HepG2 (cell line): ENCODE measurements around the gene POLE4. TPM values are rescaled to one million over a fixed set of nuclear protein-coding genes. Genes with fewer than 3 reads are reported as not detected.

Experiments
- CBX5 ChIP-seq: sonication (generic); formaldehyde crosslinking; IDR thresholded peaks from 2 replicates; pipeline ENCODE4 v1.4.0; 2020; ENCODE audit warnings: missing genetic modification reagents, borderline replicate concordance
- MTA1 ChIP-seq: sonication (generic); formaldehyde crosslinking; IDR thresholded peaks from 2 replicates; pipeline ENCODE4 v1.4.0; 2020; ENCODE audit warnings: missing genetic modification reagents, mild to moderate bottlenecking, borderline replicate concordance
- NR1H2 ChIP-seq: sonication (generic); formaldehyde crosslinking; IDR thresholded peaks from 2 replicates; pipeline ENCODE4 v1.8.1; 2022; ENCODE audit warnings: low read depth, missing genetic modification reagents, borderline replicate concordance
- PCBP1 ChIP-seq: fragments of 200-400 bp; formaldehyde crosslinking; IDR thresholded peaks from 2 replicates; pipeline ENCODE4 v1.6.1; 2017; ENCODE audit warnings: mild to moderate bottlenecking, low read depth, low read length, borderline replicate concordance
- SAP130 ChIP-seq: IDR thresholded peaks from 2 replicates; pipeline ENCODE4 v1.6.1; 2016; ENCODE audit warnings: low read depth
- SRF ChIP-seq: IDR thresholded peaks from 2 replicates; pipeline ENCODE4 v1.6.1; 2011; ENCODE audit warnings: mild to moderate bottlenecking, low read depth, low read length, moderate library complexity
- TOPORS ChIP-seq: sonication (generic); formaldehyde crosslinking; IDR thresholded peaks from 2 replicates; pipeline ENCODE4 v1.8.0; 2023; ENCODE audit warnings: mild to moderate bottlenecking, missing genetic modification reagents
- ZFP62 ChIP-seq: sonication (generic); formaldehyde crosslinking; IDR thresholded peaks from 2 replicates; pipeline ENCODE4 v1.4.0; 2020; ENCODE audit warnings: missing genetic modification reagents
- ZNF816 ChIP-seq: sonication (generic); formaldehyde crosslinking; IDR thresholded peaks from 2 replicates; pipeline ENCODE4 v1.8.0; 2022; ENCODE audit warnings: missing genetic modification reagents, mild to moderate bottlenecking, borderline replicate concordance
- polyA plus RNA-seq, 8 experiments: library from polyadenylated mRNA; depleted of rRNA in 3 of 8; stranded (reverse) in 7 of 8; unstranded in 1 of 8; fragments of >200 nt; fragmentation: Illumina TruSeq in 4 of 8; extraction: Trizol in 4 of 8; gene quantifications; 2 replicates each; pipeline versions ENCODE4 v1.2.1 to v1.2.3, GENCODE V29; 2011 to 2016; ENCODE audit warnings: low read depth in 4 of 8, missing spikeins in 1 of 8, mixed read lengths in 1 of 8; ENCODE audit not compliant: insufficient read depth in 1 of 8
- total RNA-seq, 5 experiments: library from RNA; depleted of rRNA; stranded (reverse); fragments of >200 nt; fragmentation: Illumina TruSeq; extraction: Trizol; gene quantifications; 2 replicates each; pipeline ENCODE4 v1.2.3, GENCODE V29; 2016; ENCODE audit warnings: low read depth in 1 of 5
- TF ChIP-seq, protein P1 (sequence below): sonication (generic); formaldehyde crosslinking; IDR thresholded peaks from 2 replicates; pipeline ENCODE4 v1.4.0; 2020; ENCODE audit warnings: missing genetic modification reagents
- TF ChIP-seq, protein P2 (sequence below): sonication (generic); formaldehyde crosslinking; IDR thresholded peaks from 2 replicates; pipeline ENCODE4 v1.4.0; 2020; ENCODE audit warnings: missing genetic modification reagents
- TF ChIP-seq, protein P3 (sequence below): sonication (generic); formaldehyde crosslinking; IDR thresholded peaks from 2 replicates; pipeline ENCODE4 v1.5.1; 2020; ENCODE audit warnings: mild to moderate bottlenecking, missing genetic modification reagents, moderate library complexity
- TF ChIP-seq, protein P4 (sequence below), 2 experiments: sonication (generic) in 1 of 2; formaldehyde crosslinking in 1 of 2; IDR thresholded peaks; 2 replicates each; pipeline versions ENCODE4 v1.5.1 to v1.6.1; 2011 to 2020; ENCODE audit warnings: borderline replicate concordance in 1 of 2, low read depth in 1 of 2, low read length in 1 of 2, mild to moderate bottlenecking in 1 of 2, missing genetic modification reagents in 1 of 2, moderate library complexity in 1 of 2
- TF ChIP-seq, protein P5 (sequence below): sonication (generic); formaldehyde crosslinking; IDR thresholded peaks from 2 replicates; pipeline ENCODE4 v1.8.0; 2022; ENCODE audit warnings: low read depth, missing genetic modification reagents
- TF ChIP-seq, protein P6 (sequence below): sonication (generic); formaldehyde crosslinking; IDR thresholded peaks from 2 replicates; pipeline ENCODE4 v1.4.0; 2020; ENCODE audit warnings: missing genetic modification reagents, borderline replicate concordance

POLE4 gene
- total and polyA plus RNA-seq, 2 of the 13 experiments (the other 11 are each of a cell fraction or from before 2014, with no cell fraction given) = 106 to 116 TPM

DNA sequence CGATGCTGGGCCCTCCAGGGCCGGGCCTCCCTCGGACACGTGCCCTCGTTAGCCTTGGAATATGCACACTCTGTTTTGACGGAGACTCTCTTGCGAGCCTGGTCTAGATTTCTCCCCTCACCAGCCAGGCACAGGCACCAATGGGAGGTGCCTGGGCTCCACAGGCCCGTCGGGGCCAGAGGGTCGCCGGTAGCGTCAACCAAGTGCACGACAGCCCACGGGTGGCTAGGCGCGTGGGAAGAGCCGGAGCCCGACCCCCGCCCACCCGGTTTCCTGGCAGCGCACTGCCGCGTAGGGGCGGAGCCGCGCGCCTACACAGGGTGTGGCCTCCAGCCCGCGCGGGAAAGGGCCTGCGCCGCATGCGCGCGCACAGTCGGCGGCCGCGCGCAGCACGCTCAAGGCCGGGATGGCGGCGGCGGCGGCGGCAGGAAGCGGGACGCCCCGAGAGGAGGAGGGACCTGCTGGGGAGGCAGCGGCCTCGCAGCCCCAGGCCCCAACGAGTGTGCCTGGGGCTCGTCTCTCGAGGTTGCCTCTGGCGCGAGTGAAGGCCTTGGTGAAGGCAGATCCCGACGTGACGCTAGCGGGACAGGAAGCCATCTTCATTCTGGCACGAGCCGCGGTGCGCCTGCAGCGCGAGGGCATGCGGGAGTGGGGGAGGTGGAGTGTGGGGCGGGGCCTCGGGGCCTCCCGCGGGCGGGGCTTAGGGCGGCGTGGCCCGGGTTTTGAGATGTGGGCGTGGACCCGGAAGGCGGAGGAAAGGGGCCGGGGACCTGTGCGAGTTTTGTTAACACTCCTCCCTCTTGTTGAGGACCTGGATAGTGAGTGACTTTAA lies at the start of gene POLE4 (continued):
- TF ChIP-seq, protein P1, sequence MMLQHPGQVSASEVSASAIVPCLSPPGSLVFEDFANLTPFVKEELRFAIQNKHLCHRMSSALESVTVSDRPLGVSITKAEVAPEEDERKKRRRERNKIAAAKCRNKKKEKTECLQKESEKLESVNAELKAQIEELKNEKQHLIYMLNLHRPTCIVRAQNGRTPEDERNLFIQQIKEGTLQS (CRISPR knock-in tag) = peak; percentile 70; the same call in 1 of the 2 replicates
- peak; percentile 96 for TF ChIP-seq NR1H2 (CRISPR knock-in tag)
- TF ChIP-seq, protein P2, sequence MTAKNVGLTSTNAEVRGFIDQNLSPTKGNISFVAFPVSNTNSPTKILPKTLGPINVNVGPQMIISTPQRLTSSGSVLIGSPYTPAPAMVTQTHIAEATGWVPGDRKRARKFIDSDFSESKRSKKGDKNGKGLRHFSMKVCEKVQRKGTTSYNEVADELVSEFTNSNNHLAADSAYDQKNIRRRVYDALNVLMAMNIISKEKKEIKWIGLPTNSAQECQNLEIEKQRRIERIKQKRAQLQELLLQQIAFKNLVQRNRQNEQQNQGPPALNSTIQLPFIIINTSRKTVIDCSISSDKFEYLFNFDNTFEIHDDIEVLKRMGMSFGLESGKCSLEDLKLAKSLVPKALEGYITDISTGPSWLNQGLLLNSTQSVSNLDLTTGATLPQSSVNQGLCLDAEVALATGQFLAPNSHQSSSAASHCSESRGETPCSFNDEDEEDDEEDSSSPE (CRISPR knock-in tag) = peak; percentile 98
- no peak for TF ChIP-seq ZFP62 (CRISPR knock-in tag)
- TF ChIP-seq, protein P3, sequence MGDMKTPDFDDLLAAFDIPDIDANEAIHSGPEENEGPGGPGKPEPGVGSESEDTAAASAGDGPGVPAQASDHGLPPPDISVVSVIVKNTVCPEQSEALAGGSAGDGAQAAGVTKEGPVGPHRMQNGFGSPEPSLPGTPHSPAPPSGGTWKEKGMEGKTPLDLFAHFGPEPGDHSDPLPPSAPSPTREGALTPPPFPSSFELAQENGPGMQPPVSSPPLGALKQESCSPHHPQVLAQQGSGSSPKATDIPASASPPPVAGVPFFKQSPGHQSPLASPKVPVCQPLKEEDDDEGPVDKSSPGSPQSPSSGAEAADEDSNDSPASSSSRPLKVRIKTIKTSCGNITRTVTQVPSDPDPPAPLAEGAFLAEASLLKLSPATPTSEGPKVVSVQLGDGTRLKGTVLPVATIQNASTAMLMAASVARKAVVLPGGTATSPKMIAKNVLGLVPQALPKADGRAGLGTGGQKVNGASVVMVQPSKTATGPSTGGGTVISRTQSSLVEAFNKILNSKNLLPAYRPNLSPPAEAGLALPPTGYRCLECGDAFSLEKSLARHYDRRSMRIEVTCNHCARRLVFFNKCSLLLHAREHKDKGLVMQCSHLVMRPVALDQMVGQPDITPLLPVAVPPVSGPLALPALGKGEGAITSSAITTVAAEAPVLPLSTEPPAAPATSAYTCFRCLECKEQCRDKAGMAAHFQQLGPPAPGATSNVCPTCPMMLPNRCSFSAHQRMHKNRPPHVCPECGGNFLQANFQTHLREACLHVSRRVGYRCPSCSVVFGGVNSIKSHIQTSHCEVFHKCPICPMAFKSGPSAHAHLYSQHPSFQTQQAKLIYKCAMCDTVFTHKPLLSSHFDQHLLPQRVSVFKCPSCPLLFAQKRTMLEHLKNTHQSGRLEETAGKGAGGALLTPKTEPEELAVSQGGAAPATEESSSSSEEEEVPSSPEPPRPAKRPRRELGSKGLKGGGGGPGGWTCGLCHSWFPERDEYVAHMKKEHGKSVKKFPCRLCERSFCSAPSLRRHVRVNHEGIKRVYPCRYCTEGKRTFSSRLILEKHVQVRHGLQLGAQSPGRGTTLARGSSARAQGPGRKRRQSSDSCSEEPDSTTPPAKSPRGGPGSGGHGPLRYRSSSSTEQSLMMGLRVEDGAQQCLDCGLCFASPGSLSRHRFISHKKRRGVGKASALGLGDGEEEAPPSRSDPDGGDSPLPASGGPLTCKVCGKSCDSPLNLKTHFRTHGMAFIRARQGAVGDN (CRISPR knock-in tag) = peak; percentile 100
- TF ChIP-seq ZNF816 (CRISPR knock-in tag) = peak; percentile 99
- TF ChIP-seq, protein P4, sequence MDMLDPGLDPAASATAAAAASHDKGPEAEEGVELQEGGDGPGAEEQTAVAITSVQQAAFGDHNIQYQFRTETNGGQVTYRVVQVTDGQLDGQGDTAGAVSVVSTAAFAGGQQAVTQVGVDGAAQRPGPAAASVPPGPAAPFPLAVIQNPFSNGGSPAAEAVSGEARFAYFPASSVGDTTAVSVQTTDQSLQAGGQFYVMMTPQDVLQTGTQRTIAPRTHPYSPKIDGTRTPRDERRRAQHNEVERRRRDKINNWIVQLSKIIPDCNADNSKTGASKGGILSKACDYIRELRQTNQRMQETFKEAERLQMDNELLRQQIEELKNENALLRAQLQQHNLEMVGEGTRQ (IDR thresholded peaks at IDR 0.05; ENCODE audit: low read depth, low read length) = peak; percentile 28; the same call in 1 of the 2 replicates
- TF ChIP-seq, protein P4 (CRISPR knock-in tag; IDR thresholded peaks at IDR 0.05; ENCODE audit: borderline replicate concordance) = peak; percentile 72
- TF ChIP-seq, protein P5, sequence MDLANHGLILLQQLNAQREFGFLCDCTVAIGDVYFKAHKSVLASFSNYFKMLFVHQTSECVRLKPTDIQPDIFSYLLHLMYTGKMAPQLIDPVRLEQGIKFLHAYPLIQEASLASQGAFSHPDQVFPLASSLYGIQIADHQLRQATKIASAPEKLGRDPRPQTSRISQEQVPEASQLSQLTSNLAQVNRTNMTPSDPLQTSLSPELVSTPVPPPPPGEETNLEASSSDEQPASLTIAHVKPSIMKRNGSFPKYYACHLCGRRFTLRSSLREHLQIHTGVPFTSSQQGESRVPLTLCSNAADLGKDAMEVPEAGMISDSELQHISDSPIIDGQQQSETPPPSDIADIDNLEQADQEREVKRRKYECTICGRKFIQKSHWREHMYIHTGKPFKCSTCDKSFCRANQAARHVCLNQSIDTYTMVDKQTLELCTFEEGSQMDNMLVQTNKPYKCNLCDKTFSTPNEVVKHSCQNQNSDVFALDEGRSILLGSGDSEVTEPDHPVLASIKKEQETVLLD (CRISPR knock-in tag) = peak; percentile 90
- TF ChIP-seq PCBP1 = no peak
- TF ChIP-seq SAP130 (CRISPR knock-in tag) = peak; percentile 91
- no peak for TF ChIP-seq SRF
- TF ChIP-seq, protein P6, sequence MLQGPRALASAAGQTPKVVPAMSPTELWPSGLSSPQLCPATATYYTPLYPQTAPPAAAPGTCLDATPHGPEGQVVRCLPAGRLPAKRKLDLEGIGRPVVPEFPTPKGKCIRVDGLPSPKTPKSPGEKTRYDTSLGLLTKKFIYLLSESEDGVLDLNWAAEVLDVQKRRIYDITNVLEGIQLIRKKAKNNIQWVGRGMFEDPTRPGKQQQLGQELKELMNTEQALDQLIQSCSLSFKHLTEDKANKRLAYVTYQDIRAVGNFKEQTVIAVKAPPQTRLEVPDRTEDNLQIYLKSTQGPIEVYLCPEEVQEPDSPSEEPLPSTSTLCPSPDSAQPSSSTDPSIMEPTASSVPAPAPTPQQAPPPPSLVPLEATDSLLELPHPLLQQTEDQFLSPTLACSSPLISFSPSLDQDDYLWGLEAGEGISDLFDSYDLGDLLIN = peak; percentile 27; the same call in 1 of the 2 replicates
- peak; percentile 76 for TF ChIP-seq CBX5 (CRISPR knock-in tag)
- peak; percentile 98; the same call in 1 of the 2 replicates for TF ChIP-seq MTA1 (CRISPR knock-in tag)
- TF ChIP-seq TOPORS (CRISPR knock-in tag) = peak; percentile 100
